ENCODE data around the gene LAMA2.

LAMA2 gene

DNA sequence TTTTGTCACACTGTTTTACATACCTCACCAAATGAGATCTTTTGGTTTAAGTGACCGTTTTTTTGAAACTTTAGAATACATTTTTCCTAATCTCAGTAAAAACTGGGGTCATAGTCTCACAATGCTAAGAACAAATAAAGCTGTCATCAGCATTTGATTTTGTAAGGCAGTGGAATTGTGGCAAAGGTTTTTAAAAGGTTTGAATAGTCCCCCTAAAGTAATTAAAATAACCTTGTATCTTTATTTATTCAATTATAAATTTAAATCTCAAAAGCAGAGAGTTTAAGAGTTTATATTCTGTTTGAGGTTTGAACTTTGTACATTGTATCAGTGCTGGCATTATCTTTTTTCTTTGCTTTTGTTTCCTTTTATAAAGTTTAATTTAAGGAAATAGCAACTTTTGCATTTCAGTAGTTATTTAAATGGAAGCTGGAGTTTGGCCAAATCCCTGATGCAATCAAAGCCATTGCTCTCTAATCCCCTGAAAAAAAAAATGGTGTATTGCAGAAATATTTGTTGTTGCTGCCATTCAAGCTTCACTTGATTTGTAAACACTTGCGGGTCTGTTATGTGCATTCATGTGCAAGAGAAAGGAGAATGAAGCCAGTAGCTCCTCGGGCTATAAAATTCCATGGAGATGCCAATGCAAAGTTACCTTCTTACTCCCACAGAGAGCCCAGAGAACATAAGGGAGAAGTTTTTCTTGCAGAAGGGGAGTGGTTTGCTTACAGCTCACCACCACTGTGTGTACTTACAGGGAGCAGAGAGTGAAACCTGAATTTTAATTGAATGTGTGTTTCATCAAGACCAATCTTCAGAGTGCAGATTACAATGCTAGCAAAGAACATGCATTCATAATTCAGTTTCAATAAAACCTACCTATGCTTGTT, 435.2 kb downstream of the LAMA2 start:
- TF ChIP-seq GATA2 (IDR thresholded peaks at IDR 0.05; ENCODE audit: low read depth, low read length) (no peak), GATA3 (IDR thresholded peaks at IDR 0.05; ENCODE audit: low read depth, low read length) (no peak)

DNA sequence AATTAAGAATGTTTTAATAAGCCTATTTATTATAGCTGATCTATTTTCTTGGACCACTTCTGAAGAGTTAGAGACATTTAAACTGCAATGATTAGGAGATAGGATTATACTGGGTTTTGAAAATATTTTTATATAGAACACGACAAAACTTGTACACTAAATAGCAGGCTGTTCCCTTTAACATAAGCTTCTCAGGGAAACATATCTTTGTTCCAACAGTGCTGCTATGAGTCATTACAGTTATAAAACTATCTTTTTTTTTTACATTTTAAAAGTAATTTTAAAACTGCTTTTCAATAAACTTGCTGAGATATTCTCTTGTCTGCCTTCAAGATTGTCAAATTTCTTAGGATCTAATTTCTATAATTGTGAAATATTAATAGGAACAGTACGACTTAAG, 438.0 kb downstream of the LAMA2 start:
- no peak for TF ChIP-seq GATA3 (IDR thresholded peaks at IDR 0.05; ENCODE audit: low read depth, low read length)
- TF ChIP-seq GATA2 (IDR thresholded peaks at IDR 0.05; ENCODE audit: low read depth, low read length): no peak

DNA sequence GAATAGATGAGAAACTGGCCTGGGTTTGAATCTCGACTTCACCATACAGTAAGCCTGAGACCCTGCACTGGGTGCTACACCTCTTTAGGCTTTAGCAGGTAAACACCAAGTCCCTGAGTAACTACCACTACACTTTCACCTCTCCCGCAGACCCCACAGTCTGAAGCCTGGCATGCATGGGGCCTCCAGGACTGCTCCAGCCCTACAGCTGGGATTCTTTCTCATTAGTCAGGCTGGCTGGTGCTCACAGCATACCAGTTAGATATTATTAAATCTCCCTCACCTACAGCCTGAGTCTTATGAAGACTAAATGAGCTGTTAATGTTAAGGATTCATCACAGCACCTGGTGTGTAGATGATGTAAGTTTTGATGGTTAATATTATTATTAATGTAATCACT, 438.4 kb downstream of the LAMA2 start:
- TF ChIP-seq GATA2 (IDR thresholded peaks at IDR 0.05; ENCODE audit: low read depth, low read length) (no peak), GATA3 (IDR thresholded peaks at IDR 0.05; ENCODE audit: low read depth, low read length) (no peak)

DNA sequence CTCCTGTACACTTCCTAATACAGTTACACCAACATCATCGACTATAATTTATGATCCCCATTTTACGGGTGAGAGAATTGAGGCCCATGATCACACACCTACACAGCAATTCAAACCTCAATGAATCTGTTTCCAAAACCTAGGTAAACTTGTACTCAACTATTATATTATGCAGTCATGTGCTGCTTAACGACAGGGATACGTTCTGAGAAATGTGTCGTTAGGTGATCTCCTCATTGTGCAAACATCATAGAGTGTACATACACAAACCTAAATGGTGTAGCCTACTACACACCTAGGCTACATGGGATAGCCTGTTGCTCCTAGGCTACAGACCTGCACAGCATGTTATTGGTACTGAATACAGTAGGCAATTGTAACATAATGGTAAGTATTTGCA, 441.4 kb downstream of the LAMA2 start:
- TF ChIP-seq GATA3 (IDR thresholded peaks at IDR 0.05; ENCODE audit: low read depth, low read length) (no peak), GATA2 (IDR thresholded peaks at IDR 0.05; ENCODE audit: low read depth, low read length) (no peak)

DNA sequence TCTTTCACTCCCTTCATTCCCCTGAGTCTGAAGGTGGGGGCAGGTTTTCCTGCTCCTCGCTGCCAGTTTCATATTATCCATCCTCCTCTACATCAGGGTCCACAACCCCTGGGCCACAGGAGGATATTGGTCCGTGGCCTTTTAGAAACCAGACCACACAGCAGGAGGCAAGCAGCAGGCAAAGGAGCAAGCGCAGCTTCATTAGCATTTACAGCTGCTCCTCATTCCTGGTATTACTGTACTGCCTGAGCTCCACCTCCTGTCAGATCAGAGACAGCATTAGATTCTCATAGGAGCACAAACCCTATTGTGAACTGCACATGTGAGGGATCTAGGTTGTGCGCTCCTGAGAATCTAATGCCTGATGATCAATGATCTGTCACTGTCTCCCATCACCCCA, 446.7 kb downstream of the LAMA2 start:
- TF ChIP-seq GATA3 (IDR thresholded peaks at IDR 0.05; ENCODE audit: low read depth, low read length): no peak
- no peak for TF ChIP-seq GATA2 (IDR thresholded peaks at IDR 0.05; ENCODE audit: low read depth, low read length)

DNA sequence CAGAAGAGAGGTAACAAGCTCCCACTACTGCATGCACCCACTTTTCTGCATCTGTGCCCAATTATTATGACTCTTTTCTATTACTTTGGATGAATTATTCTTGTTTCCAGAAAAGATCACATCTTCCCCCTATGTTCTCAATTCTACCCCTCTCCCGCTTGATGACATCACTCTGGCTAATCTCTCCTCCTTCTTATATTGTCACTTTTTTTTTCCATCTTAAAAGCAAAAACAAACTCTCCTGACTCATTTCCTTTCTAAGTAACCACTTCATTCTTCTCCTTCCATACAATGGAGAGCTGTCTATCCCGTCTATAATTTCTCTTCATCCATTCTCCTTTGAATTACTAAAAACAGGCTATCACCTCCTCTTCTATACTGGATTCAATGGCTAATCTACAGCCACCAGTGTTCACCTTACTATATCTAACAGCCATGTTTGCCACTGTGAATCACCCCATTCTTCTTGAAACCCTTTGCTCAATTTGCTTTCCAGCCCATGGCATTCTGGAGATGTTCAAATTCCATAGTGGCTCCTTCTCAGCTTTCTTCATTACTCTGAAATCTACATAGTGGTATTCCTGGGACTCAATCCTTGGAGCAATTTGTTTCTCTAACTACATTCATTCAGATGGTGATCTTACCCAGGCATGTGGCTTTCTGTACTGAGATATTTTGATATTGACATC, 448.7 kb downstream of the LAMA2 start:
- no peak for TF ChIP-seq GATA3 (IDR thresholded peaks at IDR 0.05; ENCODE audit: low read depth, low read length)

DNA sequence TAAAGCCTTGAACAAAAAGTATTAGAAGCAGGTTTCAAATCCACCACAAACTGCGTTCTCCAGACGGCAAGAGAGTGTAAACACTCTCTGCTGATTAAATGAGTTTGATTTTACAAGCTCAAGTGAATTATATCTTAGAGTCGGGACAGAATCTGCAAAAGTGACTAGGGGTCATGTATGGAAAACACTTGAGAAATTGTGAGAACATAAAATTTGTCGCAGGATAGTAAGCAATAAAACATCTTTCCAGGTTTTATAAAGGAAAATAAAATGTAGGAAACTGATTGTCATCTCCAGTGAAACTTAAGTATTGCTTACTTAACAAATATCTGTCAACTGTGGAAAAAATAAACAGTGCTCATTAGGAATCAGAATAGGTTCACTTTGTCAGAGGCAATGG, 452.9 kb downstream of the LAMA2 start:
- no peak for TF ChIP-seq GATA2 (IDR thresholded peaks at IDR 0.05; ENCODE audit: low read depth, low read length)
- no peak for TF ChIP-seq GATA3 (IDR thresholded peaks at IDR 0.05; ENCODE audit: low read depth, low read length)

DNA sequence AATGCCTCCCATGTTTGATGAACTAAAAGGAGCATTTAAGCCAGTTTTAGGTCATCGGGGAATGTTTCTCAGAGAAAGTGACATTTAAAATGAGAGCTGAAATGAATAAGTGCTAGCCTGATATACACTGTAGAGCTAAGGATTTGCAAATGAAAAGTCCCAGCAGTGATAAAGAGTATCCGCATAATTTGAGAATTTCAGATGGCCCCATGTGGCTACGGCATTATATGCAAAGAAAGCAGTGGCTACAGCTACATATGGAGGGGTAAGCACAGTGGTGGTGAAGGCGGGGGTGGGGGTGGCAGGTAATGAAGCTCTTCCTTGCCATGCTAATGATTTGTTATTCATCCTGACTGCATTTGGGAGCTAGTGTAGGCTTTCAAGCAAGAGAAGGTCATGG, 455.7 kb downstream of the LAMA2 start:
- no peak for TF ChIP-seq GATA2 (IDR thresholded peaks at IDR 0.05; ENCODE audit: low read depth, low read length)
- TF ChIP-seq GATA3 (IDR thresholded peaks at IDR 0.05; ENCODE audit: low read depth, low read length): no peak

DNA sequence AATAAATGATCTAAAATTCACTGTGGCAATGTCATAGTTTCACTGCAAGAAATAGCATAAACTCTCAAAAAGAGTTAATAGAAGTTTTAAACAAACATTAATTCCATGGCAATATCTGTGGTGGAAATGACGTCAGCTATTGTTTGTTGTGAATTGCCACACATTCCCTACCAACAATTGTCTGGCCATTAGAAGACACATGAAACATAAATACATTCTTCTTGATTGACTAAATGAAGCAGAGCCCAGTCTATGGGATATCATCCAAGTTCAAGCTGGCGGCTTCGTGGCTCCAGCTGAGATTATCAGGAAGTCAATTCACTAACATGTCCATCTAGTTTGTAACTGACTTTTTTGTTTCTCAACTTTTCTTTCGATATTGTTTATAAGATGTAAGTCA, 458.0 kb downstream of the LAMA2 start:
- no peak for TF ChIP-seq GATA2 (IDR thresholded peaks at IDR 0.05; ENCODE audit: low read depth, low read length)
- TF ChIP-seq GATA3 (IDR thresholded peaks at IDR 0.05; ENCODE audit: low read depth, low read length): no peak

DNA sequence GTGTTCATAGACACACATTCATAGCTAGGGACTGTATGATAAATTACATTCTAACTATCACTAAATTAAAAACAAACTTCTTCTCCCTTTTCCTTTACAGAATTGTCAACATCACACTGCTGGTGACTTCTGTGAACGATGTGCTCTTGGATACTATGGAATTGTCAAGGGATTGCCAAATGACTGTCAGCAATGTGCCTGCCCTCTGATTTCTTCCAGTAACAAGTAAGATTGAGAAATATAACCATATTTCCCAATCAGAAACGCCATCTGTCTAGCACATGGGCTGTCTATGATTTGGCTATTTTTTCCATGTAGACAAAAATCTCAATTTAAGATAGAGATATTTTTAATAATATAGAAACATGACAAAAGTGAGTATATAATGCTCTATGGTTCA, 459.3 kb downstream of the LAMA2 start:
- no peak for TF ChIP-seq GATA3 (IDR thresholded peaks at IDR 0.05; ENCODE audit: low read depth, low read length)
- TF ChIP-seq GATA2 (IDR thresholded peaks at IDR 0.05; ENCODE audit: low read depth, low read length): no peak

DNA sequence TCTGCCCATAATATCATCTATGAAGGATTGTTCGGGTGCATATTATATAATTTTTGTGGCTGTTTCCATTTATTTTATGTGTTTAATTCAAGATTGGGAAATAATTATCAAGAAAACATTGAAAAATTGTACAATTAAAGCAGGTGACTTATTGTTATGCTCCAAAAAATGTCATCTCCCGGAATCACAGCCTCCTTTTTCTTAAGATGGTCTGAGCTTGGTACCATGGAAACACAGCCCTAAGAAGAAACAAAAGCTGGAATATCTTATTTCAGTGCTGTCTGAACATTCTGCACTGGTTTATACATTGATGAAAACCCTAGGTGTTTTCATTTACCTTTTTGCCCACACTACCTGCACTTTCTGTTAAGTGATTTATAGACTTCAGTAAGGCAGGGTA, 459.9 kb downstream of the LAMA2 start:
- TF ChIP-seq GATA3 (IDR thresholded peaks at IDR 0.05; ENCODE audit: low read depth, low read length): no peak
- no peak for TF ChIP-seq GATA2 (IDR thresholded peaks at IDR 0.05; ENCODE audit: low read depth, low read length)

DNA sequence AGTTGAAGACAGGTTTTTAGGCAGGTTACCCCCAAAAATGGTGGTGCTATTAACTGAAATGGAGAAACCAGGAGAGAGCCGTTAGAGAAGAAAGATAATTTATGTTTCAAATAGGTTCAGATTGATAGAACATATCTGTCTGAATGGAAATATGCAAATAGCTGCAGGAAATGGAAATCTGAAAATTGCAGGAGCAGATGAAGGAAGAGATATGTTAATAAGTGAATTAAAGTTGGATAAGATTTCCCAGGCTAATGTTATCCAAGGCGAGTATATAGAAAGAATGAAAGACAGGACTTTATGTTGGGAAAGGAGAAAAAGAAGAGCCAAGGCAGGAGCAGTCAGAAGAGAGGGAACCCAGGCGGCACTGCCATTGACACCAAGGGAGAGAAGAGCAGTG, 461.4 kb downstream of the LAMA2 start:
- TF ChIP-seq GATA3 (IDR thresholded peaks at IDR 0.05; ENCODE audit: low read depth, low read length): no peak
- no peak for TF ChIP-seq GATA2 (IDR thresholded peaks at IDR 0.05; ENCODE audit: low read depth, low read length)

DNA sequence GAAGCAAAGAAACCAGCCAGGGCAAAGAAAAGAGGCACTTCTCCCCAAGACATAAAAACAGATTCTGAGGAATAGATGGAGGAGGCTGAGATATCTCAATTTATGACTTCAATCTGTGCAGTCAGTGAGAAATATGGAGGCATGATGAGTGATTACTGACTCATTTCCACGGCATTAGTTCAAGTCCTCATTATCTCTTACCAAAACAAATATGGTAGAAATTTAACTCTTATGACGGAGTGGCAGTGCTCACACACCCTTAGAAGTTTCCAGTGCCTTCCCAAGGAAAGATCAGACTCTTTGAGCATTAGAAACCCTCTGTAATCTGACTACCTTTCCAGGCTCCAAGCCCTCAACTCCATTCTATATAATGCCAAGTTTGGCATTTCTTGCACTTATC, 463.0 kb downstream of the LAMA2 start:
- TF ChIP-seq GATA3 (IDR thresholded peaks at IDR 0.05; ENCODE audit: low read depth, low read length) (no peak), GATA2 (IDR thresholded peaks at IDR 0.05; ENCODE audit: low read depth, low read length) (no peak)

DNA sequence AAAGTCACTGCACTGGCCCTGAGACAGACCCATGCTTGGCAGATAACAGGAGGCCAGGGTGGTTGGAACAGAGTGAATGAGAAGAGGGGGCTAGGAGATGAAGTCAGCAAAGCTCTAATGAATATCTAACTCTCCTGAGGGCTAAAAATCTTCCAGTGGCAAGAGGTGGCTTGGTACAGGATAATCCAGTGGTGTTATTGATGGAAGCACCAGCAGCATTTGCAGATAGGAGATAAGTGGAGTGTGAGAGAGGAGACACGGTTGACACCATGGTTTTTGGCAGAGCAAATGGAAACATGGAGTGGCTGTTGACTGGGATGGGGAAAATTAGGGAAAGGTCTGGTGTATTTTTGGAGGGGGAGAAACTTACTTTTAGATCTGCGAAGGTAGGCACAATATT, 464.0 kb downstream of the LAMA2 start:
- TF ChIP-seq GATA3 (IDR thresholded peaks at IDR 0.05; ENCODE audit: low read depth, low read length): no peak
- no peak for TF ChIP-seq GATA2 (IDR thresholded peaks at IDR 0.05; ENCODE audit: low read depth, low read length)

DNA sequence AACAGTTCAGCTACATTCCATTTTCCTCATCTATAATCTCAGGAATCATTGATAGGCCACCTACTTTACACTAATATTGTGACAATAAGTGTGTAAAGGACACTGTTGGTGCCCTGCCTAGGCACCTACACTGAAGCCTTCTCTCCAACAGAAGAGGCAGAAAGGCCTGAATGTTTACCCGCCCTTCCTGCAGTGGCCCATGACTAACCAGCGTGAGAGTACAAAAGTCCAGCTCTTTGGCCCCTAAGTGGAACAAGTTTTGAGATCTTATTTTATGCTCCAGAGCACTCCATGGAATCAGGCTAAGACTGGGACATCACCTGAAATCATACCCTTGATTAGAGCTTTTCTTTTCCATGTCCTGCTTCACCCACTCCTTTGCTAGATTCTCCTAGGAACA, 467.3 kb downstream of the LAMA2 start:
- no peak for TF ChIP-seq GATA3 (IDR thresholded peaks at IDR 0.05; ENCODE audit: low read depth, low read length)
- TF ChIP-seq GATA2 (IDR thresholded peaks at IDR 0.05; ENCODE audit: low read depth, low read length): no peak

All from SH-SY5Y (cell line).